Measurements from ENCODE around the gene TENM3. TPM values are rescaled to one million over a fixed set of nuclear protein-coding genes. Genes with fewer than 3 reads are reported as not detected.

The TENM3 gene
- total RNA-seq, 2 experiments from 2014 or later = not detected

DNA sequence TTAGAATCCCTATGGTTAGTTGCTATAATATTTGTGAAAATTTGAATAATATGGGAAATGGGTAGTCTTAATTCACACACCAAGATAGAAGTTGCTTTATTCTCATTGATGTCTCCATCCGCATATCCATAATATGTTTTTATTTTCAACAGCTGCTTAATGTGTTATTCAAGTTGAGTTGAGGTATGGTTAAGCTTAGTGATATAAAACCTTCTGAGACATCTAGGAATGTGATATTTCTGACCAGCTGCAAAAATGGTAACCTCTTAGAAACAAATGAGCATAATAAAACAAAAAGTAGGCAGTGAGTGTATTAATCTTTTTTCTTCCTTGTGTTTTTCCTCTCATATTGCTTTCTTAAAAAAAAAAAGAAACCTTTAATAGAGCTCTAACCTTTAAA lies 172.9 kb downstream of the TENM3 start:
- CTCF ChIA-PET = no interaction called here

DNA sequence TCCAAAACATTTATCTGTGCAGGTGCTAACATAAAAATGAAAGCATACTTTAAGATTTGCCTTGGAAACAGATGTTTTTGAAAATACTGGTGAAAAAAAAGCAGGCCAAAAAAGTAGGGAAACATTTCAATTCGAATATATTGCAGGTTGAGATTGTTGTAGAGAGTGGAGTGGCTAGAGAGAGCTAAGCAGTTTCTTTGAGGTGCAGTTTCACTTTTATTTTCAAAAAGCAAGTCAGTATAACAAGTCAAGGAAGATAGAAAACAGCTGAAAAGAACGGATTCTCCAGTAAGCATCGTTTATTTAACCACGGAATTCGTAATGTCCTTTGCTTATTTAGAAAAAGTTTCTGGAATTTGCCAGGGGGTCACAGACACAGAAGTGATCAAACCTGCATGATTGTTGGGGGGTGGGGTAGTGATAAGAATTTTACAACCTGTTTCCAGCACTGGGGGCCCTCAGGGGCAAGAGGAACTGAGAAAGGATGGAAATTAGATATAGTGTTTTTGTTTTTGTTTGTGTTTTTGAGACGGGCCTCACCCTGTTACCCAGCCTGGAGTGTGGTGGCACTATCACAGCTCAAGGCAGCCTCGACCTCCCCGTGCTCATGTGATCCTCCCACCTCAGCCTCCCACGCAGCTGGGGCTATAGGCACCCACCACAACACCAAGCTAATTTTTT lies 175.0 kb downstream of the TENM3 start:
- Mint-ChIP-seq H3K36me3 (no peaks in the 10 kb centered on the region), H3K4me1 (ENCODE audit: low read depth) (no peaks in the 10 kb centered on the region), H3K27ac (no peak overlapping the region), H3K27me3 (no peaks in the 10 kb centered on the region), H3K4me3 (no peak overlapping the region), H3K9me3 (peaks cover 11% of the 10 kb centered on the region)
- intact Hi-C loops (cut with micrococcal nuclease) = no loop called here
- no peak for DNase-seq
- ChIA-PET POLR2A (no interaction called here), CTCF (no interaction called here)

More for the DNA sequence above, 172.9 kb downstream of the TENM3 start:
- Mint-ChIP-seq H3K36me3 (no peaks in the 10 kb centered on the region), H3K27ac (no peak overlapping the region), H3K4me3 (no peak overlapping the region), H3K4me1 (ENCODE audit: low read depth) (no peaks in the 10 kb centered on the region), H3K27me3 (no peaks in the 10 kb centered on the region), H3K9me3 (peaks cover 18% of the 10 kb centered on the region)
- POLR2A ChIA-PET = no interaction called here
- intact Hi-C loops (cut with micrococcal nuclease) = no loop called here
- DNase-seq = no peak

DNA sequence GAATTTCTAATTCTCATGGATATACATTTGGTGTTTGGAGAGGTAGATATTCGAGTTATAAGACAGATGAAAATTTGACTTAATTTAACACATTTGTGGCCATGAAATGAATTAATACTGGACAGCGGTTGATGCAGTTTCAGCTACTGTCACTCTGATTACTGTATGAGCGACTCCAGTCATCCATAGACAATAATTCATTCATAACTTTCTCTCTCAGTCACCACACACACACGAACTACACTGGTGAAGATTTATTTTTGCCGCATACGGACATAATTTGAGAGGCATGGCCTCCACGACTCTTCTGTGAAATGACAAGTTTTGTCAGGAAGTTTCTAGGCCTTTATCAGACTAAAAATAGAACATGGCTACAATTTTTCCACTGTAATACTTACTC lies 177.0 kb downstream of the TENM3 start:
- no peaks in the 10 kb centered on the region for H3K9me3 Mint-ChIP-seq
- no peaks in the 10 kb centered on the region for H3K36me3 Mint-ChIP-seq
- intact Hi-C loops (cut with micrococcal nuclease) = no loop called here
- CTCF ChIA-PET = no interaction called here
- H3K4me1 Mint-ChIP-seq (ENCODE audit: low read depth) = no peaks in the 10 kb centered on the region
- DNase-seq = no peak
- POLR2A ChIA-PET = no interaction called here
- no peak overlapping the region for H3K27ac Mint-ChIP-seq
- H3K4me3 Mint-ChIP-seq = no peak overlapping the region
- peaks cover 1% of the 10 kb centered on the region for H3K27me3 Mint-ChIP-seq

DNA sequence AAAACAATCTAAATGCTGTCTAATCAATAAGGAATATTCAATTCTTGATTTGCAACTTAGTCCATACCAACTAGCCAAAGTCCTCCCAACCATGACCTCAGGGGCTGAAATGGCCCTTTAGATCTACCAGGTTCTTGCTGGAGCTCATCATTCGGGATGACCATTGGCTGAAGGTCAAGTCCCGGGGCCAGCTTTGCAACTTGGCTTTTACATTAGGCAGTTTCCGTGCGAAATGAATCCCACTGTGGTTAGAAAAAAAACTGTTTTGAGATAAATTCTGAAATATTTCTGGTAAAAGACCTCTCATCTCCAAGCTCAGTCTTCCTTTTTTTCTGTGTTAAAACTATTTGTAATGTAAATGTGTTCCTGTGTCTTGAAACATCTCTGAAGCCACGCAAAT lies 178.6 kb downstream of the TENM3 start:
- Mint-ChIP-seq H3K27me3 (peaks cover 1% of the 10 kb centered on the region), H3K4me3 (no peak overlapping the region), H3K27ac (no peak overlapping the region), H3K4me1 (ENCODE audit: low read depth) (no peaks in the 10 kb centered on the region), H3K36me3 (no peaks in the 10 kb centered on the region), H3K9me3 (no peaks in the 10 kb centered on the region)
- intact Hi-C loops (cut with micrococcal nuclease) = no loop called here
- ChIA-PET CTCF (no interaction called here), POLR2A (no interaction called here)
- DNase-seq = no peak

DNA sequence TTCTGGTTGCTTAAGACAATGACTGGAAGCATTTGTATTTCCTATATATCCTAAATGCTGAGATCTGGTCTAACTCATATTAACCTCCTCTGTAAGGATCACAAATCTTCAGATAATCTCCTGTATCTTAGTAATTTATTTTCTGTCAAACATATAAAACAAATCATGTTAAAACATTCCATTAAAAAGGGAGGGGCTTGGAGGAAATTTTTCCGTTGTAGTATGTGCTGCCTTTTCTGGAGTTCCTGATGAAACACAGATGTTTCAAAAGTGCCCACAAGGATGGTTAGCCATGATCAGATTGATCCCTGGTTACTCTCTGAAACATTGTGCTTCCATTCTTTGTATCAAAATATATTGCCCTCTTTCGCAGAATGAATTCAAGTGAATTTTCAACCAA lies 182.1 kb downstream of the TENM3 start:
- no peak for DNase-seq
- intact Hi-C loops (cut with micrococcal nuclease) = no loop called here
- Mint-ChIP-seq H3K27me3 (peaks cover 1% of the 10 kb centered on the region), H3K36me3 (no peaks in the 10 kb centered on the region), H3K4me3 (no peak overlapping the region), H3K9me3 (no peaks in the 10 kb centered on the region), H3K4me1 (ENCODE audit: low read depth) (no peaks in the 10 kb centered on the region), H3K27ac (no peak overlapping the region)
- ChIA-PET POLR2A (no interaction called here), CTCF (no interaction called here)

DNA sequence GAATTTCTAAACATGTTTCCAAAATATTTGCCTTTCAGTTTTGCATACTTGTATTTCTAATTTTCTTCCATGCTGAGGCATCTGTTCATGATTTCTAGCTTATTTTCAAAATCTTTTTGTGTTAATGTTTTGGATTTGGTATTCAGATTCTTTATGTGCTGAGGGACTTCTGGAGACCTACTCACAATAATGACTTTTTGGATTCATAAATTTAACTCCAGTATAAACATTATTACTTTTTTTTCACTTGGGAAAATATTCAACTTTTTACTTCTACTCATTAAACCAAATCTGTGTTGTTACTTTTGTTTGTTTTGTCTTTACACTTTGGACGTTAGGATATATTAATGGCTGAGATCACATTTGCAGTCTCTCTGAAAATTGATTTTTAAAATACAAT lies 183.7 kb downstream of the TENM3 start:
- Mint-ChIP-seq H3K27ac (no peak overlapping the region), H3K27me3 (peaks cover 3% of the 10 kb centered on the region), H3K4me3 (no peak overlapping the region), H3K36me3 (no peaks in the 10 kb centered on the region), H3K9me3 (no peaks in the 10 kb centered on the region), H3K4me1 (ENCODE audit: low read depth) (no peaks in the 10 kb centered on the region)
- ChIA-PET POLR2A (no interaction called here), CTCF (no interaction called here)
- DNase-seq = no peak
- intact Hi-C loops (cut with micrococcal nuclease) = no loop called here

DNA sequence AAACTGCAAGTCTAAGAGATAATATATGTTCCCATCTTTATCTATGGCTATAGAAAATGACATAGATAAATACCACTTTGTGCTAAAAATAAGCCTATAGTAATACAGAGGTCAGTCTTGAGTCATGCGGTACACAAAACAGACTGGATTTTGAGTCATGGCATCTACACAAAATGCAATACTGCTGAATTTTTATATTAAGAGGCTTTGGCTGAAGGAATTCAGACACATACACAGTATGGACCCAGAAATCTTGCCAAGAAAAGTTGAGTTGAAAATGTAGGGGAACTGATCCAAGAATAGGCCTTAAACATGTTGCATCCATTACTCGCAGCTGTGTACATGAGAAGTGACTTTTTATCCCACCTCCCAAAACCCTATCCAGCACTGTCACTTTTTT lies 184.4 kb downstream of the TENM3 start:
- ChIA-PET POLR2A (no interaction called here), CTCF (interaction anchor here (0.7 kb wide), 1 partner anchor 788 kb away, joined by 3 read pairs; no protein-coding TSS in a partner anchor)
- H3K27ac Mint-ChIP-seq = no peak overlapping the region
- intact Hi-C loops (cut with micrococcal nuclease) = no loop called here
- H3K36me3 Mint-ChIP-seq = no peaks in the 10 kb centered on the region
- DNase-seq = no peak
- H3K27me3 Mint-ChIP-seq = peaks cover 6% of the 10 kb centered on the region
- H3K4me1 Mint-ChIP-seq (ENCODE audit: low read depth) = no peaks in the 10 kb centered on the region
- no peaks in the 10 kb centered on the region for H3K9me3 Mint-ChIP-seq
- H3K4me3 Mint-ChIP-seq = no peak overlapping the region

DNA sequence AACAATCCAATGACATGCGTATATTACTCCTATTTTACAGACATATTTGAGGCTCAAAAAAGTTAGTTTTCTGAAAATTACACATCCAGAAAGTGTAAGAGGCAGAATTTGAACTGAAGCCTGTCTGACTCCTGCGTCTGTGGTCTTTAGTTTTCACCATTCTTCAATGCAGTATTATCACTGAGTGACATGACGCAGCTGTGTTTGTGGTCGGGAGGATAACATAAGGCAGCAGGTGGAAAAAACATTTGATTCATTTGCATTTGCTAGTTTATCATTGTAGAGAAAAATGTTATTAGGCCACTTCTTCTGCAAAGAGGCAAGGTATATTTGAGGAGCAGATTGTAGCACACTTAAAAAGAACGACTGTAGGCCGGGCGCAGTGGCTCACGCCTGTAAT lies 186.7 kb downstream of the TENM3 start:
- ChIA-PET POLR2A (no interaction called here), CTCF (no interaction called here)
- H3K4me1 Mint-ChIP-seq (ENCODE audit: low read depth) = no peaks in the 10 kb centered on the region
- no peaks in the 10 kb centered on the region for H3K36me3 Mint-ChIP-seq
- no peaks in the 10 kb centered on the region for H3K9me3 Mint-ChIP-seq
- no peak for DNase-seq
- no peak overlapping the region for H3K4me3 Mint-ChIP-seq
- H3K27ac Mint-ChIP-seq = no peak overlapping the region
- H3K27me3 Mint-ChIP-seq = peaks cover 6% of the 10 kb centered on the region
- intact Hi-C loops (cut with micrococcal nuclease) = no loop called here

DNA sequence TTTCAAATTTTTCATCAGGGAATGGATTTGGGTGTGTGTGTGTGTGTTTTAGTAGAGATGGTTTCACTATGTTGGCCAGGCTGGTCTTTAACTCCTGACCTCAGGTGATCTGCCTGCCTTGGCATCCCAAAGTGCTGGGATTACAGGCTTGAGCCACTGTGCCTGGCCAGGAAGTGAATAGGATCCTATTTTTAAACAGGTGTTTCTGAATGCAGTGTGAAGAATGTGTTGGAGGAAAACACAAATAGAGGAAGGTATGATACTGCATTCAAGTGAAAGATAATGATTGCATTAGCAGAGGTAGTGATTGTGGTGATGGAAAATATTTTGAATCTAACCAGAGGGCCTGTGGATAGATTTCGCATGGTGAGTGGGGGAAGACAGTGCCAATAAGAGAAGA lies 189.6 kb downstream of the TENM3 start:
- CTCF ChIA-PET = no interaction called here
- Mint-ChIP-seq H3K9me3 (no peaks in the 10 kb centered on the region), H3K27me3 (peaks cover 6% of the 10 kb centered on the region), H3K4me1 (ENCODE audit: low read depth) (no peaks in the 10 kb centered on the region), H3K4me3 (no peak overlapping the region), H3K36me3 (no peaks in the 10 kb centered on the region), H3K27ac (no peak overlapping the region)
- no peak for DNase-seq
- intact Hi-C loops (cut with micrococcal nuclease) = no loop called here
- POLR2A ChIA-PET = no interaction called here

DNA sequence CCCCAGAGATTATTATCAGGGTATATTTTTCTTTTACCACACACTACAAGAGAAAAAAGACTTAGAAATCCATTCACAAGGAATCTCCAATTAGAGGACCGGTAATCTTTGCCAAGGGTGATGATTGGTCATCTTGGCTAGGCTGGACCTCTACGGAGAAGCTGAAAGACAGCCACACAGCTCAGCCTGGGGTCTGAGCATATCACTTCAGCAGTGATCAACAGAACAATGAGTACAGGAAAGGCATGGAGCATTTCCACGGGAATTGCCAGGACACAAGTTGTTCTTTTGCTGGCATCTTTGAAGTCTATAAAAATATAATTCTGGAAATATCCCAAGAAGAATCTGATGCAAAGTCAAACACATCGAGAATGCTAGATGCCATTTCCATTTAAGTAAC lies 191.5 kb downstream of the TENM3 start:
- H3K36me3 Mint-ChIP-seq = no peaks in the 10 kb centered on the region
- H3K9me3 Mint-ChIP-seq = no peaks in the 10 kb centered on the region
- intact Hi-C loops (cut with micrococcal nuclease) = no loop called here
- no peak overlapping the region for H3K4me3 Mint-ChIP-seq
- no peak for DNase-seq
- POLR2A ChIA-PET = interaction anchor here (0.7 kb wide), 1 partner anchor 10 kb away, joined by 3 read pairs; no protein-coding TSS in a partner anchor
- H3K27me3 Mint-ChIP-seq = peaks cover 6% of the 10 kb centered on the region
- CTCF ChIA-PET = no interaction called here
- H3K4me1 Mint-ChIP-seq (ENCODE audit: low read depth) = no peaks in the 10 kb centered on the region
- no peak overlapping the region for H3K27ac Mint-ChIP-seq

DNA sequence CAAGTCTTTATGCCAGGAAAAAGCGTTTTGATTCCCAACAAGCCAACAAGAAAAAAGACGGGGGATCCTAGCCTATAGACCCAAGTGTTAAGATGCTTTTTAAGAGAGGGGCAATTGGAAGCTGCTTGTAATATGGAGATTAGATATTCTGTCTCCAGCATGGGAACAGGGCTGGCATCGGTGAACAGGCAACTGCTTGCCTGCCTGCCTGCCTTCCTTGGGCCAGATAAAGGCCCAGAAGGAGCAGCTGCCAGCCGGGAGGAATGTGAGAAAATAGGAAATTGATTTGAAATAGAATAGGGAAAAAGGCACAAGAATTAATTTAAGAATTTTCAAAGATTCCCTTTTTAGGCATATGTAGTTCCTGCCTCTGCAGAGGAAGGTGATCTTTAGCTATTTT lies 192.2 kb downstream of the TENM3 start:
- H3K36me3 Mint-ChIP-seq = no peaks in the 10 kb centered on the region
- intact Hi-C loops (cut with micrococcal nuclease) = no loop called here
- H3K27ac Mint-ChIP-seq = no peak overlapping the region
- H3K4me1 Mint-ChIP-seq (ENCODE audit: low read depth) = no peaks in the 10 kb centered on the region
- H3K9me3 Mint-ChIP-seq = no peaks in the 10 kb centered on the region
- H3K4me3 Mint-ChIP-seq = no peak overlapping the region
- DNase-seq = no peak
- ChIA-PET CTCF (no interaction called here), POLR2A (no interaction called here)
- peaks cover 6% of the 10 kb centered on the region for H3K27me3 Mint-ChIP-seq

DNA sequence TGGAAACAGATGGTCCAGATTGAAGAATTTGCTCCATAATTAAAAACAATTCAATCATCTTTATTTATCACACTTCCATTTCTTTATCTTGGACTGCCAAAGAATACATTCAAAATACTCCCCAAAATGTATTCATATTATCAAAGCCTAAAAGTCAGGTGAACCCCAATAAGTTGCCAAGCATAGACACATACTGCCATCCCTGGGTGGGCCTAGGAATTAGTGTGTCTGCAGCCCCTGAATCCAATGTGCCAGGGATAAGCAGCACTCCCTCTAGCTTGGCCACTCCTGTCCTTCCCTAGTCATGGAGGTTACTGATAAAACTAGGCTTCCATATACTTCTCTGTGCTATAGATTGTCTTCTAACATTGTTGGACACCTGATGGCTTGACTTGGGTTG lies 199.9 kb downstream of the TENM3 start:
- CTCF ChIA-PET = no interaction called here
- intact Hi-C loops (cut with micrococcal nuclease) = no loop called here
- H3K27ac Mint-ChIP-seq = no peak overlapping the region

DNA sequence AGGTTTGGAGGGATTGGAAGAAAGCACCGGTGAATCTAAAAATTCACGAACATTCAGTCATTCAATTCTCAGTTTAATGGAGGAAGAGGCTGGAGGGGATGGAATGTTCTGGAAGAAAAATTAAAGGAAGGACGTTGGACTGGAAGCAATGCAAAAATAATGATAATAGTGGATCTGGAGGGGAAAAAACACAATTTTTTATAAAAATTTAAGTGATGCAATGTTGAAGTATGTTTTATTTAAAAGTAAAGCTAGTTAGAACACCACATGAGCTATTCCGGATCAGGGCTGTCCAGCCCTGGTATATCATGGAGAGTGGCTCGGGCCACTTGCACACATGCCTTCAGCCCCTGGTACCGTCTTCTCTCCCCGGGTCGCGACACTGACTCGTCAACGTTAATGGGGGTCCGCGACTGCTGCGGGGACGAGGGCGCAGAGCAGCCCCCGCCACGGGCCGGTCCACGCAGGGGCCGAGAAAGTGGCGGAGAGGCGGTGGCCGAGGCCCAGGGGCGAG lies 204.6 kb downstream of the TENM3 start:
- POLR2A ChIA-PET = no interaction called here
- CTCF ChIA-PET = interaction anchor here (0.5 kb wide), 1 partner anchor 8 kb away, joined by 3 read pairs; no protein-coding TSS in a partner anchor
- peaks cover 15% of the 10 kb centered on the region for H3K4me1 Mint-ChIP-seq (ENCODE audit: low read depth)

More for the DNA sequence above, 199.9 kb downstream of the TENM3 start:
- POLR2A ChIA-PET = no interaction called here
- H3K4me1 Mint-ChIP-seq (ENCODE audit: low read depth) = peaks cover 3% of the 10 kb centered on the region
- DNase-seq = no peak
- H3K27me3 Mint-ChIP-seq = peaks cover 25% of the 10 kb centered on the region
- no peak overlapping the region for H3K4me3 Mint-ChIP-seq
- peaks cover 2% of the 10 kb centered on the region for H3K36me3 Mint-ChIP-seq
- H3K9me3 Mint-ChIP-seq = no peaks in the 10 kb centered on the region

More for the DNA sequence above, 204.6 kb downstream of the TENM3 start:
- H3K36me3 Mint-ChIP-seq = peaks cover 2% of the 10 kb centered on the region
- no peak overlapping the region for H3K27ac Mint-ChIP-seq
- DNase-seq = no peak
- H3K27me3 Mint-ChIP-seq = peaks cover 54% of the 10 kb centered on the region
- intact Hi-C loops (cut with micrococcal nuclease) = loop anchor here (5.0 kb wide), 1 partner anchor 306 kb away; no protein-coding TSS in a partner anchor
- H3K4me3 Mint-ChIP-seq = peak overlapping the region; percentile 51
- H3K9me3 Mint-ChIP-seq = no peaks in the 10 kb centered on the region

Measured in activated CD4-positive, alpha-beta memory T cell treated with anti-CD3 and anti-CD28 coated beads for 36 hours (primary cell).